Measurements from ENCODE around the gene TFDP1. TPM values are rescaled to one million over a fixed set of nuclear protein-coding genes. Genes with fewer than 3 reads are reported as not detected.

TFDP1 gene
- total RNA-seq, 2 donors from 2014 or later: 50.1 to 62.4 TPM

- Histone ChIP-seq H3K27ac (no peak overlapping the region), H3K9me3 (no peaks in the 10 kb centered on the region), H3K4me3 (no peak overlapping the region), H3K4me1 (replicated peaks) (no peaks in the 10 kb centered on the region), H3K27me3 (replicated peaks; ENCODE audit: insufficient read depth) (no peaks in the 10 kb centered on the region), H3K36me3 (no peaks in the 10 kb centered on the region)
- intact Hi-C loops (cut with DNase I): no loop called here
- WGBS: 95% methylated on average over 22 of the region's 22 CpGs
- TF ChIP-seq CTCF (IDR thresholded peaks at IDR 0.05) (no peak), POLR2A (IDR thresholded peaks at IDR 0.05) (no peak), POLR2AphosphoS5 (IDR thresholded peaks at IDR 0.05) (no peak)
- DNase-seq (ENCODE audit: low spot score): no peak
Observed at GRCh38 chr13:113608967-113609533, 24.5 kb downstream of the TFDP1 start.

- Histone ChIP-seq H3K27me3 (replicated peaks; ENCODE audit: insufficient read depth) (no peaks in the 10 kb centered on the region), H3K27ac (no peak overlapping the region), H3K9me3 (no peaks in the 10 kb centered on the region), H3K36me3 (no peaks in the 10 kb centered on the region), H3K4me1 (replicated peaks) (no peaks in the 10 kb centered on the region), H3K4me3 (no peak overlapping the region)
- DNase-seq (ENCODE audit: low spot score): no peak
- 91% methylated on average over 13 of the region's 13 CpGs for WGBS
- no peak for TF ChIP-seq POLR2AphosphoS5 (IDR thresholded peaks at IDR 0.05)
- TF ChIP-seq CTCF (IDR thresholded peaks at IDR 0.05): no peak
- TF ChIP-seq POLR2A (IDR thresholded peaks at IDR 0.05): no peak
- intact Hi-C loops (cut with DNase I): no loop called here
Observed at GRCh38 chr13:113609616-113610015, 25.1 kb downstream of the TFDP1 start.

GRCh38 chr13:113610266-113610665 is 25.7 kb downstream of the TFDP1 start:
- TF ChIP-seq POLR2AphosphoS5 (IDR thresholded peaks at IDR 0.05) (no peak), POLR2A (IDR thresholded peaks at IDR 0.05) (no peak), CTCF (IDR thresholded peaks at IDR 0.05) (no peak)
- Histone ChIP-seq H3K4me3 (no peak overlapping the region), H3K36me3 (no peaks in the 10 kb centered on the region), H3K27ac (no peak overlapping the region), H3K4me1 (replicated peaks) (no peaks in the 10 kb centered on the region), H3K9me3 (no peaks in the 10 kb centered on the region), H3K27me3 (replicated peaks; ENCODE audit: insufficient read depth) (no peaks in the 10 kb centered on the region)
- WGBS: 93% methylated on average over 19 of the region's 19 CpGs
- no peak for DNase-seq (ENCODE audit: low spot score)
- intact Hi-C loops (cut with DNase I): no loop called here

- Histone ChIP-seq H3K36me3 (no peaks in the 10 kb centered on the region), H3K4me1 (replicated peaks) (no peaks in the 10 kb centered on the region)
Observed at GRCh38 chr13:113611996-113612395, 27.4 kb downstream of the TFDP1 start.

More at GRCh38 chr13:113611996-113612395, 27.4 kb downstream of the TFDP1 start:
- Histone ChIP-seq H3K4me3 (no peak overlapping the region), H3K27ac (no peak overlapping the region), H3K27me3 (replicated peaks; ENCODE audit: insufficient read depth) (no peaks in the 10 kb centered on the region), H3K9me3 (no peaks in the 10 kb centered on the region)
- 94% methylated on average over 5 of the region's 5 CpGs for WGBS
- no peak for TF ChIP-seq CTCF (IDR thresholded peaks at IDR 0.05)
- TF ChIP-seq POLR2A (IDR thresholded peaks at IDR 0.05): no peak
- TF ChIP-seq POLR2AphosphoS5 (IDR thresholded peaks at IDR 0.05): no peak
- DNase-seq (ENCODE audit: low spot score): no peak
- intact Hi-C loops (cut with DNase I): no loop called here
